H1 (cell line): ENCODE data around the gene IL19. TPM values are rescaled to one million over a fixed set of nuclear protein-coding genes. Genes with fewer than 3 reads are reported as not detected.

Experiments used
- KDM4A ChIP-seq: IDR thresholded peaks from one replicate; pipeline ENCODE4 v1.7.1; 2012; ENCODE audit warnings: low read depth, mild to moderate bottlenecking, moderate library complexity, low read length, inconsistent platforms; ENCODE audit not compliant: severe bottlenecking
- polyA plus RNA-seq, 7 experiments: library from polyadenylated mRNA; depleted of rRNA in 3 of 7; stranded (reverse) in 5 of 7; unstranded in 2 of 7; fragments of >200 nt in 5 of 7; fragments of 200-250 nt in 2 of 7; gene quantifications; 1 replicate in 5 of 7; 2 replicates in 1 of 7; 4 replicates in 1 of 7; pipeline versions ENCODE4 v1.2.1 to v1.2.3, GENCODE V29; 2011 to 2013; ENCODE audit warnings: missing spikeins in 2 of 7, mixed read lengths in 2 of 7
- total RNA-seq: library from RNA; stranded (reverse); fragmentation: NEBNext Ultra II Directional; extraction: Animal tissue kit (Norgen Biotek cat#: 25700); gene quantifications from 2 replicates; pipeline ENCODE4 v1.2.1, GENCODE V29; 2021

IL19 gene
- total and polyA plus RNA-seq, 2 of the 8 experiments (the other 6 are each of a cell fraction or from before 2014, with no cell fraction given), result not detected

DNA sequence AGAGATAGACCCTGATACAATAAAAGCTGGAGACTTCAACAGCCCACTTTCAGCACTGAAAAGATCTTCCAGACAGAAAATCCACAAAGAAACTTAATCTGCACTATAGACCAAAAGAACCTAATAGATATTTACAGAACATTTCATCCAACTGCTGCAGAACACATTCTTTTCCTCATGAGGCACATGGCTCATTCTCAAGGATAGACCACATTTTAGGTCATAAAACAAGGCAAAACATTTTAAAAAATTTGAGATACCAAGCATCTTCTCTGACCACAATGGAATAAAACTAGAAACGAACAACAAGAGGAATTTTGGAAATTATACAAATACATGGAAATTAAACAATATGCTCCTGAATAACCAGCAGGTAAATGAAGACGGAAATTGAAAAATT, 79.8 kb downstream of the IL19 start (continued):
- TF ChIP-seq KDM4A, result no peak
